Thoracic aorta (tissue), 2 donors: ENCODE data around the gene MYBPHL. TPM values are rescaled to one million over a fixed set of nuclear protein-coding genes. Genes with fewer than 3 reads are reported as not detected.

ENCODE experiments used
- ATAC-seq: fragments of 150-250 bp; one replicate; pipeline ENCODE4 v1.8.0; 2017; ENCODE audit warnings: low read depth; ENCODE audit not compliant: insufficient number of reproducible peaks, low FRiP score
- DNase-seq: peaks from one replicate; pipeline ENCODE4 v3.0.0-alpha.2; 2020; ENCODE audit warnings: low spot score
- H3K27ac ChIP-seq, 2 donors: fragments of 200-600 bp; sonication (generic); 1 replicate in 1 of 2; 2 replicates in 1 of 2; pipeline ENCODE4 v1.5.1; 2016; ENCODE audit warnings: mild to moderate bottlenecking in 2 of 2, moderate library complexity in 2 of 2
- H3K27me3 ChIP-seq: fragments of 200-600 bp; sonication (generic); replicated peaks from 2 replicates; pipeline ENCODE4 v1.6.0; 2016; ENCODE audit warnings: mild to moderate bottlenecking; ENCODE audit not compliant: insufficient read depth
- H3K36me3 ChIP-seq: fragments of 200-600 bp; sonication (generic); one replicate; pipeline ENCODE4 v1.5.1; 2016
- H3K4me1 ChIP-seq, 2 donors: fragments of 200-600 bp; sonication (generic); 1 replicate in 1 of 2; 2 replicates in 1 of 2; pipeline versions ENCODE4 v1.5.1 to v1.6.0; 2016; ENCODE audit warnings: low read depth in 2 of 2, mild to moderate bottlenecking in 1 of 2; ENCODE audit not compliant: control insufficient read depth in 1 of 2
- H3K4me3 ChIP-seq: fragments of 200-600 bp; sonication (generic); 2 replicates; pipeline ENCODE4 v1.5.1; 2016; ENCODE audit warnings: mild to moderate bottlenecking
- H3K9me3 ChIP-seq: fragments of 200-600 bp; sonication (generic); 2 replicates; pipeline ENCODE4 v1.5.1; 2016
- CTCF ChIP-seq: fragments of 200-600 bp; sonication (generic); IDR thresholded peaks from one replicate; pipeline ENCODE4 v1.5.1; 2019; ENCODE audit warnings: antibody characterized with exemption
- total RNA-seq, 2 donors: library from RNA; depleted of rRNA; stranded (reverse); fragments of >200 nt; gene quantifications; one replicate each; pipeline versions ENCODE4 v1.1.0 to v1.2.3, GENCODE V29; 2016

Gene MYBPHL
- total RNA-seq, 2 donors from 2014 or later: 1.1 TPM; not detected in 1

GRCh38 chr1:109242387-109242786, 64.4 kb downstream of the MYBPHL start:
- no peak for TF ChIP-seq CTCF
- DNase-seq (no peak), ATAC-seq (no peak)
- Histone ChIP-seq H3K27me3 (no peaks in the 10 kb centered on the region), H3K4me3 (no peak overlapping the region), H3K36me3 (peaks cover 18% of the 10 kb centered on the region), H3K9me3 (no peaks in the 10 kb centered on the region), H3K27ac (no peak overlapping the region), H3K4me1 (peaks cover 12 to 31% of the 10 kb centered on the region in 2 donors)

Other genes starting within 250 kb of the MYBPHL start
- gene TAF13, start 231.0 kb downstream of the MYBPHL start, total RNA-seq: 10 to 100 TPM; 46.7 to 66.2 TPM
- gene TMEM167B, start 216.2 kb downstream of the MYBPHL start, total RNA-seq: 10 to 100 TPM; 25.3 to 33.2 TPM
- gene ELAPOR1, start 192.9 kb downstream of the MYBPHL start, total RNA-seq: 1 to 10 TPM; 1.4 to 7.2 TPM
- gene SARS1, start 93.1 kb downstream of the MYBPHL start, total RNA-seq: 100 to 1,000 TPM; 122 to 137 TPM
- gene CELSR2, start 57.5 kb downstream of the MYBPHL start, total RNA-seq: 10 to 100 TPM in 1 of 2 donors, 1 to 10 TPM in 1; 4.0 to 10.0 TPM
- 1 to 10 TPM; 2.4 to 2.5 TPM for gene PSRC1, start 23.9 kb downstream of the MYBPHL start, total RNA-seq
- 100 to 1,000 TPM; 225 to 231 TPM for gene SORT1, start 90.9 kb upstream of the MYBPHL start, total RNA-seq
- gene PSMA5, start 119.4 kb upstream of the MYBPHL start, total RNA-seq: 10 to 100 TPM; 17.3 to 20.1 TPM
- 1 to 10 TPM; 4.2 to 6.1 TPM for gene SYPL2, start 159.5 kb upstream of the MYBPHL start, total RNA-seq
- 1 to 10 TPM; 3.1 to 7.7 TPM for gene ATXN7L2, start 176.9 kb upstream of the MYBPHL start, total RNA-seq
- gene CYB561D1, start 187.1 kb upstream of the MYBPHL start, total RNA-seq: 10 to 100 TPM in 1 of 2 donors, 1 to 10 TPM in 1; 9.5 to 16.5 TPM
- 10 to 100 TPM in 1 of 2 donors, 1 to 10 TPM in 1; 7.8 to 16.0 TPM for gene AMIGO1, start 202.7 kb upstream of the MYBPHL start, total RNA-seq
- not detected for gene GPR61, start 232.9 kb upstream of the MYBPHL start, total RNA-seq
- 1 to 10 TPM; 5.4 to 9.3 TPM for gene GNAI3, start 241.6 kb upstream of the MYBPHL start, total RNA-seq